ENCODE measurements around the gene FRMD5.

DNA sequence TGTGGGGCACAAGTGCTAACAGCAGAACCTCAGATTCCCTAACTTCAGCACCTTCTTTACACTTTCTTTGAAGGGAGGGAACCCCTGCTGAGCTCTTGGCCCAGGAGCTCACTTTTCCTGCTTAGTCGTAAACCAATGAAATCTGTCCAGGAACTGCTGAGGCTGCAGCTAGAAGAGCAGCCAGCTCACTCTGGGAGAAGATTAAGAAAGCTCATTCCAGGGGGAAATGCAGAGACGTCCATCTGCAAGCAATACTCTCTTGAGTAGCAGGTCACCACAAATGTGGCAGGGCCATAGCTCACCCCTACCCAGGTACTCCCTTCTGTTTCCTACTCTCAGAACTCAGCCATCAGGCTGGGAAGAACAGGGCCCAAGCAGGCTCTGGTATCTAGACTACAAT lies 265.0 kb downstream of the FRMD5 start:
- TF ChIP-seq, protein P1, sequence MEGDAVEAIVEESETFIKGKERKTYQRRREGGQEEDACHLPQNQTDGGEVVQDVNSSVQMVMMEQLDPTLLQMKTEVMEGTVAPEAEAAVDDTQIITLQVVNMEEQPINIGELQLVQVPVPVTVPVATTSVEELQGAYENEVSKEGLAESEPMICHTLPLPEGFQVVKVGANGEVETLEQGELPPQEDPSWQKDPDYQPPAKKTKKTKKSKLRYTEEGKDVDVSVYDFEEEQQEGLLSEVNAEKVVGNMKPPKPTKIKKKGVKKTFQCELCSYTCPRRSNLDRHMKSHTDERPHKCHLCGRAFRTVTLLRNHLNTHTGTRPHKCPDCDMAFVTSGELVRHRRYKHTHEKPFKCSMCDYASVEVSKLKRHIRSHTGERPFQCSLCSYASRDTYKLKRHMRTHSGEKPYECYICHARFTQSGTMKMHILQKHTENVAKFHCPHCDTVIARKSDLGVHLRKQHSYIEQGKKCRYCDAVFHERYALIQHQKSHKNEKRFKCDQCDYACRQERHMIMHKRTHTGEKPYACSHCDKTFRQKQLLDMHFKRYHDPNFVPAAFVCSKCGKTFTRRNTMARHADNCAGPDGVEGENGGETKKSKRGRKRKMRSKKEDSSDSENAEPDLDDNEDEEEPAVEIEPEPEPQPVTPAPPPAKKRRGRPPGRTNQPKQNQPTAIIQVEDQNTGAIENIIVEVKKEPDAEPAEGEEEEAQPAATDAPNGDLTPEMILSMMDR (conservative IDR thresholded peaks at IDR 0.05 in 1 of 2, IDR thresholded peaks at IDR 0.05 in 1 of 2; ENCODE audit: low read depth in 1 of 2, low read length in 2 of 2) = no peak
- TF ChIP-seq EZH2 (IDR thresholded peaks at IDR 0.05; ENCODE audit: low read length, missing control alignments) = no peak

Data from fibroblast of lung (primary cell).